HG03280 (cell line): ENCODE data around the gene GJA10.

Experiments
- ATAC-seq: cut with Tn5 transposase; IDR thresholded peaks from one replicate; pipeline ENCODE4 v1.9.1; 2021; ENCODE audit warnings: mild to moderate bottlenecking, moderate library complexity; ENCODE audit not compliant: unreplicated experiment

Gene GJA10

GRCh38 chr6:89942601-89943000 lies 48.3 kb downstream of the GJA10 start:
- ATAC-seq: no peak

GRCh38 chr6:89944181-89944755 lies 50.0 kb downstream of the GJA10 start:
- no peak for ATAC-seq

- ATAC-seq: no peak
Measured at GRCh38 chr6:89944826-89945407, 50.6 kb downstream of the GJA10 start.
